NCI-H446 treated with DMSO at 0.1 percent for 48 hours (cell line): ENCODE measurements around the gene FSCN2.

Source experiments
- DNase-seq: peaks from one replicate; lab custom pipeline; 2025; lab: John Stamatoyannopoulos, UW

The FSCN2 gene

DNA sequence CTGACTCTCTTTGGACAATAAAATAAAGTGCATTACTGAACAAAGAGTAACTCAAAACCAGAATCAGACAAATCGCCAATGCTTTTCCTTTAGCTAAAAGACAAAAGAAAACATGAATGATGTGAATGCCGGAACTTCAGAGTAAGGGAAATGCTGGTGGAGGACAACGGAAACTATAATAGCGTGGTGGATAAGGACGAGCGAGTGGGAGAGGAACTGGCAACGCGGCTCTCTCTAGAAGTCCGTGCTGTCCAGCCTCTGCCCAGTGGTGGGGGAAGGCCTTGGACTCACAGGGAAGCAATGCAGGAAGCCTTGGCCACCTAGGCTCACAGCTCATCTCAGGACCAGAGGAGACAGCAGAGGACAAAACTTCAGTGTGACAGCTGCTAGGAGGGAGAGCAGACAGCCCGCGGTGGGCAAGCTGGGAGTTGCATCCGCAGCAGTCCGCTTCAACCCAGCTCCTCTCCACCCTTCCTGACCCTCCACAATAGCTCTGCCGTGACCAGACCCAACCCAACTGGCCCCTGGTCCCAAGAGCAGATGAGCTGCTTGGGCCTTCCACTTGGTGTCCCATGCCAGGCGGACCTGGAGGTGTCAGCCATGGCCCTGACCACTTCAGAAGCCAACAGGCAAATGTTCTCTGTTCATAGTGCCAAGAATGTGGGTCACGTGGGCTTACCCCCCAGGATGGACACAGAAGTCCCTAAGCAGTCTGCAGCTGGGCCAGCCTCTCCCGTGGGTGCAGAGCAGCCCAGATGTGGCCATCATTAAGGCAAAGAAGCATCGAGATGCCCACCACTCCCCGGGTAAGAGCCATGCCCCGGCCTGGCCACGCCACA is 29.3 kb downstream of the FSCN2 start:
- no peak for DNase-seq

DNA sequence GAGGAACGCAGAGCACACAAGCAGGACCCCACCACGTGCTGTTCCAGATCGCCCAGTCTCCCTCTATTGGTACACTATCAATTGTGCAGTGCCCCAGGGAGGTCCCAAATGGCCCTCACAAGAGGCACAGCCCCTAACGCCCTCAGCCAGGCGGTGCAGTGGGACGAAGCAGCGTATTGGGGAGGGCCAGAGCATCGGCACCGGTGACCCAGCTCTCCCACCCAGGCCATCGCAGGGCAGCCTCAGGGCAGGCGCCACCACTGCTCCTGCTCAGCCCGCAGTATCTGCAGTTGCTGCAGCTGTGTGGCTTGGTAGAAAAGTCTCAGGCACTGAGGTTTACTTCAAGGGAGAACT is 29.9 kb downstream of the FSCN2 start:
- DNase-seq, result no peak

DNA sequence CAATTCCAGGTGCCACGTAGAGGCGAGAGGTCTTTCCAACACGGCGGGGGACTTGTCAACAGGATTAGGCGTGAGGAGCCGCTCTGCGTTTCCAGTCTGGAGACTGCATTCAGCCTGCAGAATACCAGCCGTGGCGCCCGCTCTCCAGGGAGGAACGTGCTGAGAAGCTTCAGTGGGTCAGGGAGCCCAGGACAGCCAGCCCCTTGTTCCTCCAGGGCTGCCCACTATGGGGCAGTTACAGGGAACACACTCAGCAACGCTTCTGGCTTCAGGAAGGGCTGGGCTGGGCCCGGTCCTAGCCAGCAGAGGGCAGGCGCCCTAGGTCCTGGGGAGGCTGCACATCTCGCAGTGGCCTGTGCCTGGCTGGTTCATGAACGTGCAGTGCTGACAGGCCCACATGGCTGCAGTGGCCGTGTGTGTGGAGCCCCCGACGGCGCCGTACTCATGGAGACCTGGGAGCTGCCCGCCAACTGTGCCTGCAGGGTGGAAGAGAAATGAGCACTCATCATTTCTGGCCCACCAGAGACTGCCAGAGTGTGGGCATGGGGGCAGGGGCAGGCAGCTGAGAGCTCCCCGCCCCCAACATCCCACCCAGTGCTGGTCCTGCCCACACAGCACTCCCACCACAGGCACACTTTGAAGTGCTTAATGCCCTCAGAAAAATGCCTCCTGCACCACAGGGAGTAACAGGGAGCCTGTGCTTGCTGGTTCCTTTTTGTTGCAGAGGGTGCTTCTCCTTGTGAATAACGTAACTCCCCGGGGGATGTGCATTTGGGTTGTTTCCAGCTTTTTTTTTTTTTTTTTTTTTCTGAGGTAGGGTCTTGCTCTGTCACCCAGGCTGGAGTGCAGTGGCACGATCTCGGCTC is 31.0 kb downstream of the FSCN2 start:
- no peak for DNase-seq

DNA sequence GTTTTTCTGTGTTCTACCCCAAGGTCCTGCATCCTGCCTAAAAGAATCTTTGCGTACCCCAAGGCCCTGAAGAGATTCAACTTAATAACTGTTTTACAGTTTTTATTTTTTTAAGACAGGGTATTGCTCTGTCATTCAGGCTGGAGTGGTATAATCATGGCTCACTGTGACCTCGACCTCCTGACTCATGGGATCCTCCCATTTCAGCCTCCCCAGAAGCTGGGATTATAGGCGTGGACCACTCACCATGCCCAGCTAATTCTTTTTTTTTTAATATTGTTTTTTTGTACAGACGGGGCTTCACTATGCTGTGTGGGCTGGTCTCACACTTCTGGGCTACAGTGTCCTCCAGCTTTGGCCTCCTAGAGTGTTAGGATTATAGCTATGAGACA is 33.3 kb downstream of the FSCN2 start:
- DNase-seq, result no peak

DNA sequence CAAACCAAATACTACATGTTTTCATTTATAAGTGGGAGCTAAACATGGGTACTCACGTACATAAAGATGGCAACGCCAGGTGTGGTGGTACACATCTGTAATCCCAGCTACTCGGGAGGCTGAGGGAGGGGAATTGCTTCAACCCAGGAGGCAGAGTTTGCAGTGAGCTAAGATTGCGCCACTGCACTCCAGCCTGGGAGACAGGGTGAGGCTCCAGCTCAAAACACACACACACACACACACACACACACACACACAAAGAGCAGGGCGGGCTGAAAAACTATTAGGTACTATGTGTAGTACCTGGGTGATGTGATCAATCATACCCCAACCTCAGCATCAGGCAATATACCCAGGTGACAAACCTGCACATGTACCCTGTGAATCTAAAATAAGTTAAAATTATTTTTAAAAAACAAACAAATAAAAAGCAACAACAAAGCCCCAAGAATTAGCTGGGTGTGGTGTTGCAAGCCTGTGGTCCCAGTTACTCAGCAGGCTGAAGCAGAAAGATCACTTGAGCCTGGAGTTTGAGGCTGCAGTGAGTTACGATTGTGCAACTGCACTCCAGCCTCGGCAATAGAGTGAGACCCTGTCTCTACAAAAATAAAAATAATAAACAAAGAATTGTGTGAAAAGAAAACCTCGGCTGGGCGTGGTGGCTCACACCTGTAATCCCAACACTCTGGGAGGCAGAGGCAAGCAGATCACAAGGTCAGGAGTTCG is 35.8 kb downstream of the FSCN2 start:
- DNase-seq, result no peak

DNA sequence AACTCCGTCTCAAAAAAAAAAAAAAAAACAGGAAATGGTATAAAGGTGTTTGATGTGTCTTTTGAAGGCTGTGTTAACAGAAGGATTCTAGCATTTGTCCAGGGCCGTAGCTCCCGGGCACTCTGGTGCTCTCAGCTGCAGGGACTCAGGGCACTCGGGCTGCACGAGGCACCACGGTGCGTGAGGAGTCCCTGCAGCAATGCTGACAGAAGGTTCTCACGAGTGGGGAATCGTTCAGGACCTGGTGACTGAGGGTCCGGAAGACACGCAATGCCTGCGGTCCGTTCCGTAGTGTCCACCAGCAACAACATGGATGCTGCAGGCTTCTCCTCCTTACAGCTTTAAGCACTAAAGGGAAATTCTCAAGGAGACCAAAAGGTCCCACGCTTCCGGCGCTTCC is 36.6 kb downstream of the FSCN2 start:
- no peak for DNase-seq

DNA sequence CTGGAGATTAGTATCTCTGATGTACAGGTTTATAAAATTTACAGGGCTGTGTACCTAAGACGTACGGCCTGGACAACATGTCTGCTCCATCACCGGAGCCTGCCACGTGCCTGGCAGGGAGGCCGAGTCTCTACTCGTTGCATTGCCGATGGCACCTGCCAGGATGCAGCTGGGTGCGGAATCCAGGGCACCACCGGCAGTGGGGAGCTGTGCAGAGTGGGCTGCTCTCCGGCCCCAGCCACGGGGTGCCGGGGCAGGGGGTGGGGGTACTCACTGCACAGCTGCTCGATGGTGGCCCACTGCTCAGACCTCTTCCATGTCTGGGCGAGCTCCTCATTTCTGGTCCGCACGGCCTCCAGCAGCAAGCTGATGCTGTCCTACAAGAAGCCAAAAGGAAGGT is 37.1 kb downstream of the FSCN2 start:
- DNase-seq, result no peak

DNA sequence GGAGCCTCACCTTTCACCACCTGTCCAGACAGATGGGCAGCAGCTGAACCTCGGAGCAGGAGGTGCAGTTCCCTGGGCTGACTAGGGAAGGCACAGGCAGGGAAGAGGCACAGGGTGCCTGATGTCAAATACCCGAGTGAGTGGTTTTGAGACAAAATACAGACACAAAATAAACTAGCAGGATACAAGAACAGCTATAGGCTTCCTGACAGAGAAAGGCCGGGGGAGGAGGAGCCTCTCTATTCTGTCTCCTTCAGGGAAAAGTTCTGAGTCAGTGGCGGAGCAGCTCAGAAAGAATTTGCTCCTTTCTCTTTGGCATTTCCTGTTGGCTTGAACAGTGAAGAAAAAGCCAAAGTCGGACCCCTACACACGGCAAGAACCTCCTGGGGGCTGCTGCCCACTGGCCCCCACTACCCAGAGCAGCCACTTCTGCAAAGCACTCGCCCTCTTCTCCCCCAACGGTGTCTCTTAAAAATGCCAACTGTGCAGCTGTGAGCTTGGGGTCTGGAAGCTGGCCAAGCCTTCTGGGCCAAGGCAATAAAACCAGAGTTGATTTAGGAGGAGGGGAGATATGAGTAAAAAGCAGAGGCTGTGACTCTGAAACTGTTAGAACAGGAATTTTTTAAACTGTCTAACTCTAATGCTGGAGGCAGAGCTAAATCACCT is 38.4 kb downstream of the FSCN2 start:
- peak; percentile 46 for DNase-seq

DNA sequence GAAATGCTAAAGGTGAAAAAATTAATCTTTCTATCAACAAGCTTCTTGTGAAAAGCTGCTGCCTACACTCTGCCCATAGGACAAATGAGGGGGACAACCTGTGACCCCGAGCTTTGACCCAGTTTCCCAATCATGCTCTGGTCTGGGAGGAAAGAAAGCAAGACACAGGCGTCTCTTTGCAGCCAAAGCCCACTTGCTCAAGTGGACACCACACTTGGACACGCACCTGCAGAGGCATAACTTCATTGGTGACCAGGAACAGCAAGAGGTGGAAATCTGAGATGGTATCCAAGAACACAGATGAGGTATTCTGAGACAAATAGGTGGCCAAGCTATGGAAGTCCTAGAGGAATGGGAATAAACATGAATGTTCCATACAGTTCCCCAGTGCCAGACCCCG is 39.0 kb downstream of the FSCN2 start:
- DNase-seq, result no peak

DNA sequence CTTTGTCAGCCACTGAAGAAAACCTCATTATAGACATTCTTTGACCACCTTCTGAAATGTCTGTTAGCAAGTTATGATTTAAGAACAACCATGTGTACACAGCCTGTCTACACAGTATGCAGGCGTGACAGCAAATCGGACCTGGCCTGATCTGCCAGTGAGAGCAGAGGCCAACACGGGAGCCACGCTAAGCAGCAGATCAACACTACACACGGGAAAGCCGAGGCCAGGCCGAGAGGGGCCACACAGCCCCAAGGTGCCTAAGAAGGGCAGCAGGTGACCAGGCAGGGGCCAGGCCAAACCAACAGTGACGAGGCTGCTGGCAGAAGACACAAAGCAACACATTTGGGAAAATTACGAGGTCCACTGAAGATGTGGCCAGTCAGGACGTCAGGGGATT is 40.2 kb downstream of the FSCN2 start:
- no peak for DNase-seq

DNA sequence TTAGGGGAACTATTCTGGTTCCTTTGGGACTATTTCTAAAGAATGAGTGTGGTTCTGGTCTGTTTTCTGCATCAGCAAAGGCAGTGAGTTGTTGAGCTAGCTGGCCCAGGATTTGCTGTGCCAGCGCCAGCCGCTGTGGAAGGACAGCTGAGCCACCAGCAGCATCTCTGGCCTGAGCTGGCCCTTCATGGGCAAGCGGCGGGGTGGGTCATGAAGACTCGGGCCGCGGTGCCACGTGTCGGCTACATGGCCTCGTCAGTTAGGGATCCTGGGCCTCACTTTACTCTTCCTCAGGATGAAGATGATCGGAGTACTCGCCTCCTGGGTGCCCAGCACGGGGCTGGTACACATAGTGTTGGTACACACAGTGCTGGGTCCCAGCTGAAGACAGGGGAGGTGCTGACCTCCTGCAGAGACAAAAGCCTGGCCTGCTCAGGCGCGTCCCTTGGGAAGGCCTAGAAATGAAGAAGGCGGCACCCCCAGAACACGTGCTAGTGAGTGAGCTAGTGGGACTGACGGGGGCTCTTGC is 41.9 kb downstream of the FSCN2 start:
- no peak for DNase-seq

DNA sequence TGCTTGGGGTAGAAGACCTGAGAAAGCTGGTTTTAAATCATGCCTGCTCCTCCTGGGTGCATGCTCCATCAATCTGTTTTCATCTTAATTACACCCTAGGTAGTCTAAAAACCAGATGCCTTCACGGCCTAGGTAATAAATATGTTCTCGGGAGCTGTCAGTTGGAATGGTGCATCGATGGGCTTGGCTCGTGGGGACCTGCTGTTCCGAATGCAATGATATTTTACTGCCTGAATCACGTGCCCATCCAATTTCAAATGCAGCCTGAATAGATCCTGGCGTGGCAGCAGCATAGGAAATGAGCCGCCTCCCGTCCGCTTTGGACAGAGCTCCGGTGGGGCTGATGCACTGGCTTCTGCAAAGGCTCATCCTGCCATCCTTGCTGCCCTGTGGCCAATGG is 42.8 kb downstream of the FSCN2 start:
- no peak for DNase-seq

DNA sequence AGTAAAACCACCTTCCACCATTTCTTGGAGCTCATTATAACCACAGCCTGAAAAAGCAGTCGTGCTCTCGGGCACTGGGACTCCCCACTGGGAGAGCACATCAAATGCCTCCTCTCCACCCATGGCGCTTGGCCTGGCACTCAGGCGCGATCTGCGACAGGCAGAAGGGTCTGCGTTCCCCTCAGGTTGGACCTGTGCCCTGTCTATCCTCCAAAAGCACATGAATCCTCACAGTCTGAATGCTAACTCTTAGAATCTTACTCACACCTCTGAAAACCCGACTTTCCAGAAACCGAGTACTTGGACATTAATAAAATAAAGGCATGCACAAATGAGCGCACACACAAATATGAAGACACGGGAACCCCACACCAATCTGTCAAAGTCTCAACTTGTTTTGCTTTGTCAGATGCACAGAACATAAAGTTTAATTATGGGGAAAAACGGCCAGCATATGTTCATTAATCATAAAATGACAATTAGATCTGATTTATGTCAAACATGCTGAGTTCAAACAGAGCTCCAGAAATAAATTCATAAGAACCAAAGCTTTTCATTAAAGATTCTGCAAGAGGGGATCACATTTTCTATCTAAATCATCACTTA is 44.5 kb downstream of the FSCN2 start:
- DNase-seq, result peak; percentile 83

DNA sequence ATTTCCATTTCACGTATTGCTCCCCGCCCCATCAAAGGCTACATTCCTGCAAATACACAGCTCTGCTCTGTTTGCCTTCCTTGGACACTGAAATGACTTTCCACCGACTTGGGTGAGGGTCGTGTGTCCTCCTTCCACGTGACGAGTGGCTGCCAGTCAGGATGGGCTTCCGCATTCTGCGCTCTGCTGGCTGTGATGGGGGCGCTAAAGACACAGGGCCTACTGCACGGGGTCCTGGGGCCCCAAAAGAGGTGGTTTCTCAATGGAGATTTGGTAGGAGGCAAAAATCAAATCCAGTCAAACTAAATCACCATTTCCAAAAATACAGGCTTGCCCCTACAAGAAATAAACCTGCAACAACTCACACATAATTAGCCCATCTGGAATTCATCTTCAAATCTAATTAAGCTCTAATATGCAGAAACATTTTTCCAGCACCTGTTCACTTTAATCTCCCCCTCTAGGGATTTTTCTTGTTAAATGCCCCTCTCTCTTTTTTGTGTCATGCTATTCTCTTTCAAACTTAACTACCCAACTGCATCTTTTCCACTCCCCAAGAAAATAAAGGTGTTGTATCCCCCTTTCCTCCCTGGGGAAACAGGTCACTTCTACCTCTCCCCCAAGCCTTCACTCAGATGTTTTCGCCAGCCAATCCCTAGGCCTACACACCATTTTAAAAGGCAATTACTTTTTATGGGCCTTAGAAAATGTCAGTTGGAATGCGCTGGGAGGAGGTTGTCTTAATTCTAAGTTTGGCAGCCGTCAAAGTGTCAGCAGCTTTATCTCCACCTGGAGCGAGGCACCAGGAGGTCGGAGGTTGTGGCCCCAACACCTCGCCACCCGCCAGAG is 45.8 kb downstream of the FSCN2 start:
- no peak for DNase-seq

DNA sequence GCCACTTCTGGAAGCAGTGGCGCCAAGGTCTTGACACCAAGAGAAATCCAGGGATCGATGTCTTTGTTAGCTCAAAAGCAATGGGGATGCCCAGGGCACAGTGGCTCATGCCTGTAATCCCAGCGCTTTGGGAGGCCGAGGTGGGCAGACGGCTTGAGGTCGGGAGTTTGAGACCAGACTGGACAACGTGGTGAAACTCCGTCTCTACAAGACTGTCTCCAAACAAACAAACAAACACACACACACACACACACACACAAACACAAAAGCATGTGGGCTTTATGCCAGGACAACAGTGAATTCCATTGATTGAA is 46.4 kb downstream of the FSCN2 start:
- DNase-seq, result no peak

DNA sequence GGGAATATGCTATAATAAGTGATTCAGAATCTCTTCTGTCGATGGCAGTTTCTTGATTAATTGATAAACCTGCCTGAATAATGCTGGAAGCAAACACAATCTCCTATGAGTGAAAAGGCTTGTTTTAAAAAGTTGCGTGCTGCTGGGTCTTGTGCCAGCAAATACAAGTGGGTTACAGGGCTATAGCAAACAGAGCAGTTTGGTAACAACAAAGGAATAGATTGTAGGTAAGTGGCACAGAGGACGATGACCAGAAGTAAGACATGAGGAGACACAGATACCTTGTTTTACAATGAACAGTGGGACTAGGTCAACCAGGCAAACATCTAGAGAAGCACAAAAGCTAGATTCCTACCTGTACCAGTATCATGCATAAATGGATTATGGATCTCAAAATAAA is 47.7 kb downstream of the FSCN2 start:
- DNase-seq, result no peak

DNA sequence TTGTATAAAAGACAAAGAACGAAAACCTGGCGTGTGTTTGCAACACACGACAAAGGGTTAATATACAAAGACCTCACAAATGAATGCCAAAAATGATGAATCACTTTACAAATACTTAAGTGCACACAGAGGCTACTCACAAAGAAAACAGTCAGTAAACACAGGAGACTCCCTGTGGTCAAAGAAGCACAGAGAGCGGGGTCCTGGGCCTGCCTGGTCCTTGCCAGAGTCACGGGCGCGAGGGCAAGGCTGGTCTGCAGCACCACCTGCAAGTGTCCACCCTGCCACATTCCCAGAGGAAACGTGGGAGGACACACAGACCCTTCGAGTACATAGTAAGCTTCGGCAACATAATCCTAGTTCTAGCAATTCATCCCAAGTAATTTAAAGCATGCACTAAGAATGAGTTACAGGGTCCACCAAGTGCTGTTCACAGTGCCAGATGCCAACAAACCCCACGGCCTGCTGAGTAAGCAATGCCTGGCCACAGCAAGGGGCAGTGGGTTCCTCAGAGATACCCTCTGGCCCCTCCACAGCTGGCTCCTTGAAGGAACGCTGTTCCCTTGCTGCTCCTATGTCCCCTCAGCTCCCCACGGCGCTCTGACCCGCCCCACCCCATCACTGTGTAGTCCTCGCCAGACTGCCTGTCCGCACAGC is 48.6 kb downstream of the FSCN2 start:
- peak; percentile 12 for DNase-seq

DNA sequence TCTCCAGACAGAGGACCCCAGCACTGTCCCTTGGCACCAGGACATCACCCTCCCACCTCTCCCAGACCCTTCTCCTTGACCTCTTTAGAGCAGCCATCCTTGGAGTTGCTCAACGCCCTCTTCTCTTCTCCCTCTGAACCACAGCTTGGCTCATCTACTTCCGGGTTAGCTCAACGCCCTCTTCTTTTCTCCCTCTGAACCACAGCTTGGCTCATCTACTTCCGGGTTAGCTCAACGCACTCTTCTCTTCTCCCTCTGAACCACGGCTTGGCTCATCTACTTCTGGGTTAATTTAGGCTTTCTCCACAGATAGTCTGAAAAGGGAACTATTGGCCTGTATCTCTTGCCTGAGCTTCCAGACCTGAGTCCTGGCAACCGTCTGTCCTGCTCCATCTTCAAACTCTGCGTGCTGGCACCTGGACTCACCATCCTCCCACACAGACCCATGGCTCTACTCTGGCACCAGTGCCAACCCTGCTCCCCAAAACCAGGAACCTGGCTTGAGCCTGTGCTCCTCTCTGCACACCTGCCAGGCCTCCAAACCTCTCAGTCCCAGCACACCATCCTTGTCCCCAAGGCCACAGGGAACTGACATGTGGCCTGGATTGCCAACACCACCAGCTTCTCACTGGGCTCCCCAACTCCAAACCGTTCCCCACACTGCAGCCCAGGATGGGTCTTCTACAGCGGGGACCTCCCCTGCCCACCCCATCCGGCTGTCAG is 49.3 kb downstream of the FSCN2 start:
- no peak for DNase-seq

DNA sequence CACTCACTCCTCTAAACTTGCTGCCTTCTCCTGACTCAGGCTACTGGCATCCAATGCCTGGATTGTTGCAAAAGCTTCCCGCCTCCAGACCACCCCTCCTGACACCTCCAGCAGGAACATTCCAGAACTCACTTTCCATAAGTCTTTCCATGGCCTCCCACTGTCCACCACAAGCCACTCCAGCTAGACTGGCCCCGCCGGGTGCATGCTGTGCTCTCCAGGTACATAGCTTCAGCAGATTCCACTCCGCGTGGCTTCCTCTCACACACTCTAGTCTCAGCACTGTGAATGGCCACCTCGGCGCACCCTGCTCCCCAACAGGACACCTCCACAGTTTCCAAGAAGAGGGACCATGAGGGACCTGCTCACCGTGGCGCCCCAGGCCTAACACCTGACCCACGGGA is 49.9 kb downstream of the FSCN2 start:
- no peak for DNase-seq
